Caki2 (cell line): ENCODE results near the gene HIF1A. TPM values are rescaled to one million over a fixed set of nuclear protein-coding genes. Genes with fewer than 3 reads are reported as not detected.
"Not testable (repeated sequence)": the region's sequence is repeated elsewhere in the genome, so short reads cannot be mapped to it uniquely, and the experiment has no call there.

Experiments
- DNase-seq: peaks from one replicate; pipeline ENCODE4 v3.0.0-alpha.2; 2015; ENCODE audit warnings: low read depth
- in situ Hi-C: cut with HindIII; loops from 2 replicates; pipeline ENCODE4 v1.10.0; 2016; ENCODE audit warnings: low sequenced_read_pairs, low pct_unique_long_range_greater_than_20kb, mixed read lengths
- total RNA-seq: library from RNA; depleted of rRNA; stranded (reverse); fragments of >200 nt; shearing (Covaris generic); gene quantifications from 2 replicates; pipeline ENCODE4 v1.2.3, GENCODE V29; 2014; ENCODE audit warnings: low replicate concordance

The HIF1A gene
- total RNA-seq, 1 experiment from 2014 or later, result 76.9 TPM

DNA sequence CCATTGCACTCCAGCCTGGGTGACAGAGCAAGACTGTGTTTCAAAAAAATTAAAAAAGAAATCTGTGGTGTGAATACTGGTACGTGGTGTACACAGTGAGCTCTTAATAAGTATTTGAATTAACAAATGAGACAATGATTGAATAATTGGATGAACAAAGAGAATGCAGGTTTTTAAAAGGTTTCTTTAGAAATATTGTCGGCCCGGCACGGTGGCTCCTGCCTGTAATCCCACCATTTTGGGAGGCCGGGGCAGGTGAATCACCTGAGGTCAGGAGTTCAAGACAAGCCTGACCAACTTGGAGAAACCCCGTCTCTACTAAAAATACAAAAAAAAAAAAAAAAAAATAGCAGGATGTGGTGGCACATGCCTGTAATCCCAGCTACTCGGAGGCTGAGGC is 6.6 kb downstream of the HIF1A start:
- in situ Hi-C loops, result no loop called here
- DNase-seq, result peak; percentile 37

DNA sequence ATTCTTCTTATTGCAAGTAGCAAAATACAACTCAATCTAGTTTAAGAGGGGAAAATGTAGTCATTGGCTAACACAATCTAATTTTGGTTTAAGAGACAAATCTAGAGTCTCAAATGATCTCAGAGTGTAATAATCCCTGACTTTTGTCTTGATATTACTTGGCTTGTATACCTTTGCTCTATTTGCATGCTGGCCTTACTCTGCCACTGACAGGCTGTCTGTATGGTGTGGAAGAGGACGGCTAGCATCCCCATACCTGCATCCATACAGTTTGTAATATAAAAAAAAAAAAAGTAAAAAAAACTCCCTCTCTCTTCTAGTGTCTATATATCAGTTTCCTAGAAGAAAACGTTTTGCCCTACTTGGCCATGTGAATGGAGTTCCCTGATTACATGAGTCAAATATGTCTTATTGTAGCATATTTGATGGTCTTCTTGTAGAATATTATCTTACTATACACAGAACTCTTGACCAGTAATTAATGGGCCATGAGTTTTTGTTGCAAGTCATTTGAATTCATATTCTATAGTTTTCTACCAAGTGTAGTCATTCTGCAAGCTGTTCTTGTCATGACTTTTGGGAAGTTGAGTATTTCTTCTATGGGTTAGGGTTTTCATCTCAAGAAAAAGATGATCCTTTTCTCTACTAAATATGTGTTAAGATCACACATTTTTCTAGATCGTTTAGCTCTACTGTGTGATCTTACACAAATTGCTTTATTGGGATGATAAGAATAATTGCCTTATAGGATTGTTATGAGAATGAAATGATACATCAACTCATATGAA is 8.2 kb downstream of the HIF1A start:
- DNase-seq, result no peak
- in situ Hi-C loops, result no loop called here

DNA sequence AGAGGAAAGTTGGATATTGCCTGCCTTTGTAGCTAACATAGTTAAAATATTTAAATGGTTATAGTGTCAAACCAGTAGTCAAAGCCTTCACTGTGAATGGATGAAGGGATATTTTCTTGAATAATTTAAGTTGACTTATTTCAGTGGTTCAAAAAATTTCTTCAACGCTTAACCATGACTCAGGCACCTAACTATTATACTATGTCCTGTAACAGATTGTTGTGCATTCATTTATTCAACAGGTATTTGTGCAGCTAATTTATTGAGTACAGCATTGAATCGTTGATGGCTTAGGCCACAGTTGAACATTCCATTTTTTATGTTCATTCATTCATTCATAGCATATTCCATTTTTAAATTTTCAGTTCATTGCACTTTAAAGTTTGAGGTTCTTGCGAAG is 9.2 kb downstream of the HIF1A start:
- in situ Hi-C loops, result no loop called here
- DNase-seq, result no peak

DNA sequence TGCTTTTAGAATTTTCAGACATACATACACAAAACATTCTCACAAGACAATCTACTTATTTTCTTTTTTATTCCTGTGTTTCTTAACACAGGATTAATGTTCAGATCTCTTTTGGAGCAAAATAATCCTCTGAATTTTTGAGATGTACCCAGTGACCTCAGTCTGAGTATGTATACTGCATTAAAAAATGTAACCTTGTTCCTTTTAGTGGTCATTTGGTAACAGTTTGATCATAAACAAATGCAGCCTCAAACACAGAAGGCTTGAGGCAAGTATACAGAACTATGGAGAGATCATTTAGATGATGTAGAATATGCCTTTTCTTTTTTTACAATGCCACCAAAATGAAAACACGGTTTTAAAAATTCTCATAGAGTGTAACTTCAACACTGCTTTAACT is 9.7 kb downstream of the HIF1A start:
- no peak for DNase-seq
- in situ Hi-C loops, result no loop called here

DNA sequence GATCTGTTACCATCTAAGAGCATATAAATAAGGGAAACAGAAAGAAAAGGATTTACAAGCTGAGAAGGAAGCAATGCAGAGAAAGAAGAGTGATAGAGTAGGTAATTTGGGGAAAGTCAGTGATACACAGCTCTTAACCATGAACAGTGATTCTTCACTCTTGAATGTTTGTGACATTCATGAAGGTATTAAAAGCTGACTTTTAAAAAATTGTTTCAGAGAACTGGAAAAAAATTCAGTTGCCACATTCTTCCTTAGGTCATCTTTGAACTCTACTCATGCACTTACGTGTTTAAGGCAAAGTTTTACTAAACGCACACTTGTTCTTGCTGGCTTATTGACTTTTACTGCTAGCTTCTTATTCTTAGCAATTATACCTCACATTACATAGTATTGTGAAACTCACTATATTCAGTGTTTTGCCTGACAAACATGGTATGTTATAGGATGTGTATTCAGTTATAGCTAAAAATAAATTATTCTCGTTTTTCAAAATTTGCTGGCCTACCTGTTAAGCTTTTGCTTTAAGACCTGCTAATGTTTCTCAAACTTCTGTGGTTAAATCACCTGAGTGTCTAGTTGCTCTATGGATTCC is 10.9 kb downstream of the HIF1A start:
- no peak for DNase-seq
- in situ Hi-C loops, result no loop called here

DNA sequence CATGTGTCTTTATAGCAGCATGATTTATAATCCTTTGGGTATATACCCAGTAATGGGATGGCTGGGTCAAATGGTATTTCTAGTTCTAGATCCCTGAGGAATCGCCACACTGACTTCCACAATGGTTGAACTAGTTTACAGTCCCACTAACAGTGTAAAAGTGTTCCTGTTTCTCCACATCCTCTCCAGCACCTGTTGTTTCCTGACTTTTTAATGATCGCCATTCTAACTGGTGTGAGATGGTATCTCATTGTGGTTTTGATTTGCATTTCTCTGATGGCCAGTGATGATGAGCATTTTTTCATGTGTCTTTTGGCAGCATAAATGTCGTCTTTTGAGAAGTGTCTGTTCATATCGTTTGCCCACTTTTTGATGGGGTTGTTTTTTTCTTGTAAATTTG is 12.5 kb downstream of the HIF1A start:
- DNase-seq, in situ Hi-C loops: not testable (repeated sequence)

DNA sequence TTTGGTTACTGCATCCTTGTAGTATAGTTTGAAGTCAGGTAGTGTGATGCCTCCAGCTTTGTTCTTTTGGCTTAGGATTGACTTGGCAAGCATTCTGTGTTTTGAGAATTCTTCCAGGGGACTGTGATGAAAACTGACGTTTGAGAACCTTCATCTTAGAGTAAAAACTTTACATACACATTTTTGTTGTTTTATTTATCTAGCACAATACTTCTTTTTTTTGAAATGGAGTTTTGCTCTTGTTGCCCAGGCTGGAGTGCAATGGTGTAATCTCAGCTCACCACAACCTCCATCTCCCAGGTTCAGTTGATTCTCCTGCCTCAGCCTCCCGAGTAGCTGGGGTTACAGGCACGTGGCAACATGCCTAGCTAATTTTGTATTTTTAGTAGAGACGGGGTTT is 13.4 kb downstream of the HIF1A start:
- DNase-seq, in situ Hi-C loops: not testable (repeated sequence)

DNA sequence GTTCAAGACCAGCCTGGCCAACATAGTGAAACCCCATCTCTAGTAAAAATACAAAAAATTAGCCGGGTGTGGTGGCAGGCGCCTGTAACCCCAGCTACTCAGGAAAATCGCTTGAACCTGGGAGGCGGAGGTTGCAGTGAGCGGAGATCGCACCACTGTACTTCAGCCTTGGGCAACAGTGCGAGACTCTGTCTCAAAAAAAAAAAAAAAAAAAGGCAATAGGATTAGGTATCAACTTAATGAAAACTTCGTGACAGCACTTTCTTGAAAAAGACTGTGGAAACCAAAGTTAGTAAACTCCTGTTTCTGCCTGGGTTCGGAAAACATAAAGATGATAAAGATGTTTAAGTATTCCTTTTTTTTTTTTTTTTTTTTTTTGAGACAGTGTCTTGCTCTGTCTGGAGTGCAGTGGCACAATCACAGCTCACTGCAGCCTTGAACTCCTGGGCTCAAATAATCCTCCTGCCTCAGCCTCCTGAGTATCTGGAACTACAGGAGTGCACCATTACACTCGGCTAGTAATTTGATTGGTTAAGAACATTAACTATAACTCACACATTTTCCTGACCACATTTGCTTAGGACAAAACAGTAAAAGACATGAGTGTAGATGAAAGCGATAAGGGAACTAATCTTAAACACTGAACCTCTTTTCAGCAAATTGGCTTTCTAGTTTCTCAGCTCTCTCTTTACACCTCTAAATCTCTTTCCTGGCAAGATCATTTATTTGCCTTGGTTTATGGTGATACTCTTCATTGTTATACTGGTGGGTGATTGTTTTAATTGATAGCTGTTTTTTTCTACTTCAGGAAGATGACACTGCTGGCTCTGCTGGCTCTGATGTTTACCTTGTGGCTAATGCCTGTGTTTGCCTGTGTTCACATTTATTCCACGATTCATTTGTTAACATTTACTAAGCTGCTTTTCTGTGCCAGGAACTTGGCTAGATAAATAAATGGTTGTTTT is 15.8 kb downstream of the HIF1A start:
- DNase-seq, result peak; percentile 12
- in situ Hi-C loops, result no loop called here

DNA sequence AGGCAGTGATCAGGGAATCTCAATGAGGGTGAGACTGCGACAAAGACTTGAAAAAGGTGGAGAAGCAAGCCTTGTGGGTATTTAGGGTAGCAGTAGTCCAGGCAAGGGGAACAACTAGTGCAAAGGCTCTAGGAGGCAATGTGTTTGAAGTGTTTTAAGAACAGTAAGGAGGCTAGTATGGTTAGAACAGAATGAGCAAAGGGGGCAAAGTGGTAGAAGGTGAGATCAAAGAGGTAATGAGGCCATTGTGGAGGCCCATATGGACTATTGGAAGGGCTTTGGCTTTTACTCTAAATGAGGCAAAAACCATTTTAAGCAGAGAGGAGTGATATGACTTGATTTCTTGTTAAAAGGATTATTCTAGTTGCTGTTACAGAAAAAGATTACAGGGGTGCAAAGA is 16.8 kb downstream of the HIF1A start:
- DNase-seq, result no peak
- in situ Hi-C loops, result no loop called here

DNA sequence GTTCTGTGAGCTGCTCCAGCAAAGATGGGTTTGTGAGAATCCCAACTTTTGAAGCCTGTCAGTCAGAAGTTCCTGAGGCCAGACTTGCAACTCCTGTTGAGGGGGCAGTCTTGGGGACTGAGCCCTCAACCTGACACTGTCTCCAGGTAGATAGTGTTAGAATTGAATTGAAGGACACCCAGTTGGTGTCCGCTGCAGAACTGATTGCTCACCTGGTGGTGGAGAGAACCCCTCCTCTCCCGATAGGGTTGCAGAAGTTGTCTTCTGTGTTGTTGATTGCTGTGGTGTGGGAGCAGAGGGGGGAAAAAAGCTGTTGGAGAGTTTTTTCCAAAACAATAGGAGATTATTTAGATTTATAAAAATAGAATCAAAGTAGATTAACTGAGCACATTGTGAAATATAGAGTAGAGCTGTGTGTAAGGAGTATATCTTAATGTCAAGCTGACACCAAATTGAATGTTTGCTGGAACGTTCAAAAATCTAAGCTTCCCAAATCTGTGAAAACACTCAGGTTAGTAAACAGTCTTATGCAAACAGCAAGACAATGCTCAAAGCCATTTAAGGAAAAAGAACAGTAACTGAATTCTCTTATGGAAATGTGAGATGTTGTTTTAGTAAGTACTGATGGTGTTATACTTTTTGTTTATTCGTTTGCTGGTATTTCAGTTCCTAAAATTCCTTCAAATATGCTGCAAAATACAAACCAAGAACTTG is 18.6 kb downstream of the HIF1A start:
- in situ Hi-C loops, result no loop called here

DNA sequence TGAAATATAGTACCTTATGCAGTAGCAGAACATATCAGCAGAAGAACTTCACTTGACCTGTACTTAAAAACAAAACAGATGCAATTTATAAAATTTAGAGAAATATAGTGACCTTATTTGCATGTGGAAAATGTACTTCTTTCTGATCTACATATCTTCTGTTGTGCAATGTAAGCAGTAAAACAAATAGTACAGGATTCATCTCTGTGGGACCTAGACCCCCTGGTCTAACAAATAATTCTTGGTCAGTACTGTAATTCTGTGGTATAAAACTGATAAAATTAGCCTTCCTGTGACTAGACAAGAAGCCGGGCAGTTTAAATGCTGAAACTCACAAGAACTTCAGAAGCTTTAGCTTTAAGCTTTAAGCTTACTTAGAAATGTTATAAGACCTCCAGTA is 21.6 kb downstream of the HIF1A start:
- in situ Hi-C loops, result no loop called here
- DNase-seq, result no peak

More for the DNA sequence above, 18.6 kb downstream of the HIF1A start:
- DNase-seq, result no peak

DNA sequence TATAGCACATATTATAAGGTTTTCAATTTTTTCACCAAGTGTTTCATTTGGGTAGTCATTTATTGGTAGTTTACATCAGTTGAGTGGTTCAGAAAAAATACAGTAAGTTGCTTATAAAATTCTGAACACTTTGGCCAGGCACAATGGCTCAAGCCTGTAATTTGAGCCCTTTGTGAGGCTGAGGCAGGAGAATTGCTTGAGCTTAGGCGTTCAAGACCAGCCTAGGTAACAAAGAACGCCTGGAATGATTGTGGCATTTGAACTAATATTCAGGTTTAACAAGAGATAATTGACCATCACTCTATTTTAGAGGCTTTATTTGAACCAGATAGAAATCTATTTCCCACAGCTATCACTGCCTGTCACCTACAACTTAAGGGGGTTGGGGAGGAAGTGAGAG is 22.7 kb downstream of the HIF1A start:
- no peak for DNase-seq
- in situ Hi-C loops, result no loop called here

DNA sequence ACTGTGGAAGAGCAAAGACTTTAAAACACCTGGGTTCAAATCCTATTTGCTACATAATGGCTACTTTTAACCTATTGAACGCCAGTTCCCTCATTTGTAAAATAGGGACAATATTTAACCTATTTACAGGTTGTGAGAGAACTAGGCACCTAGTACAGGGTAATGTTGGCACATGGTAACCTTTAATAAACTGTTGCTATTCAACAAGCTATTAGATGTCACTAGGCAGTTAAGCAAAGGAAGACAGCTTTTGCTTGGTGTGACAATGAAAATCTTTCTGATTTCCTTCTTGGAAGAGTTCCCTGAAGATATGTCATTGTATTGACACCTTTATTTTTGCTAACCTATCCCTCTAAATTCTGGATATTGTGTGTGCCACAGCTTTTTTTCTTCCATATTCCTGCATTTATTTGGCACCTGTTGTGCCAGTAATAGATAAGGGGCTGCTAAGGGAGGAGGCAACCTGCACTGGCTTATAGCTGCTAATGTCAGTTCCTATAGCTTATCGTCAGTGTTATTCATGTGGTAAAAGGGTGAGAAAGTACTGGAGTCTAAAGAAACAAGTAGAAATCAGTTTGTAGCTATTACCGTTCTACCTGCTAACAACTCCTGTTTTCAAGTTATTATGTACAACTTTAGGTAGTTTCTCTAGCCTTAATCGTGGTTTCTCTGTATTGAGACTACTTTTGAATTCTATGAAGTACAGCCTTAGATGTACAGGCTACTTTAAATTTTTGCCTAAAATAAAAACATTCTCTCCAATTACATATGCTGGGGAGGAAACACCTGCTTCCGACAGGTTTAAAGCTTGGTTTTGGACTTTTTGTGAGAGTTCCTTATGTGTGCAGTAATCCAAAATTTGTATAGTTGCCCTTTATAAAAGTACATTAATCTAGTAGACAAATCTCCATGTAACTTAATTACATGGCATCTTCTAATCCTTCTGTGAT is 24.3 kb downstream of the HIF1A start:
- in situ Hi-C loops, result no loop called here
- no peak for DNase-seq

DNA sequence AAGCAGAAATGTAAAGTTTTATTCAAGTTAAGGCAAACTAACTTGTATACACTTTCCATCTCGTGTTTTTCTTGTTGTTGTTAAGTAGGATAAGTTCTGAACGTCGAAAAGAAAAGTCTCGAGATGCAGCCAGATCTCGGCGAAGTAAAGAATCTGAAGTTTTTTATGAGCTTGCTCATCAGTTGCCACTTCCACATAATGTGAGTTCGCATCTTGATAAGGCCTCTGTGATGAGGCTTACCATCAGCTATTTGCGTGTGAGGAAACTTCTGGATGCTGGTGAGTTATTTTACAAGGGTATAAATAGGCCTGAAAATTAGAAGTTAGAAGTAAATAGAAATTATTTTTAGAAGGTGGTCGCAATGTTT is 25.0 kb downstream of the HIF1A start:
- no peak for DNase-seq
- in situ Hi-C loops, result no loop called here

DNA sequence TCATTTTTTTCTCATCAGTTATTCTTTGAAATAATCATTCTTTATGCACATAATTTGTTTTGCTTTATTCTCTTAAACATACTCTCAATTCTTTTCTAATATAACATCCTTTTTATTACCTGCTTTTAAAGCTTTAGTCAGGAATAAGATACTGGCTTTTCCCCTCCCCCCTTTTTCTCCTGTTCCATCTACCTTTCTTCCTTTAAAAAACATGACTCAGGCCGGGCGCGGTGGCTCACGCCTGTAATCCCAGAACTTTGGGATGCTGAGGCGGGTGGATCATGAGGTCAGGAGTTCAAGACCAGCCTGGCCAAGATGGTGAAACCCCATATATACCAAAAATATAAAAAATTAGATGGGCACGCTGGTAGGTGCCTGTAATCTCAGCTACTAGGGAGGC is 25.4 kb downstream of the HIF1A start:
- in situ Hi-C loops, result no loop called here
- no peak for DNase-seq

DNA sequence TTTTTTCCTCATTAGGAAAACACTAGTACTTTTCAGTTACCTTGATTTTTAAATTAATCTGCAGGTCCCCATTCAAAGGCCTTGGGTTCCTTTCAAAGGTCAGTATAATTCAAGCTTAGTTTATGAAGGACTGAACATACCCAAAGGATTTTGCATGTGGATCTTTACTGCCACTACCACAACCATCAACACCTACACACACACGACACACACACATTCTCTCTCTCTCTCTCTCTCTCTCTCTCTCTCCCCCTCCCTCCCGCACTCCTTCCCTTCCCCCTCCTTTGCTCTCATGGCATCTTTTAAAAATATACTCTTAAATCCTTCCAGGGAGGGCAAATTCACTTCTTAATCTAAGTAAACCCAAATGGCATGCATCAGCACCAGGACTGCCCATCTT is 28.8 kb downstream of the HIF1A start:
- in situ Hi-C loops, result no loop called here

More for the DNA sequence above, 28.8 kb downstream of the HIF1A start:
- DNase-seq, result no peak
